Measurements from ENCODE around the gene MEIS1. TPM values are rescaled to one million over a fixed set of nuclear protein-coding genes. Genes with fewer than 3 reads are reported as not detected.

MEIS1 gene
- total RNA-seq, 1 experiment from 2014 or later: 89.4 TPM

DNA sequence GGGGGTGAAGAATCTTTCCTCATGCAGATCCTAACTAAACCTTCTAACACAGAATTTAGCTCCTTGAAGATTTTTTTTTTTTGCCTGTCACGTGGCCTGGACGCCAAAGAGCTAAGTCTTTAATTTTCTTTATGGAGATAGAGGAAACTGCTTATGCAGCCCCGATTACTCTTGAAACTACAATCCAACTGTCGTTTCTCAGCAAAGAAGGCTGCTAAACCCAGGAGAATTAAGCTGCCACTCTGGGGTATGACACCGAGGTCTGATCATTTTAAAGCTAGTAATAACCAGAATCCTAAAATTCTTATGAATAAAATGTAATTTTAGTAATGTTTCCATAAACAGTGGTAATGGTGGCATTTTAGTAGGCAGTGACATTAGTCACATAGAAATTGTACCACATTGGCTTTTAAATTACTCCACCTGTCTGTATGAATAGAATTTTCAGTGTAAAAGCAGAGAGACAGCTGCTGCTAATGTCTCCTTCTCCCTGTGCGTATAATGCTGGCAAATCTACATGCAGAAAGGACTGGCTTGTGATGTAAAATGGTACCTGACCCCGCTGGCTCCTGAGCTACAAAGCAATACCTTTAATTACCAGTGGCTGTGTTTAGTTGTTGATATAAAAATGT lies 86.5 kb downstream of the MEIS1 start:
- ChIA-PET POLR2A (ENCODE audit: low non-redundant PET) (no interaction called here), CTCF (no interaction called here)
- Histone ChIP-seq H3K36me3 (ENCODE audit: insufficient read depth, low read length, poor library complexity, severe bottlenecking) (peaks cover 18% of the 10 kb centered on the region), H3K4me1 (ENCODE audit: insufficient read depth, low read length, poor library complexity, severe bottlenecking) (peaks cover 31% of the 10 kb centered on the region), H3K9me3 (ENCODE audit: low read depth, low read length, poor library complexity, severe bottlenecking) (no peaks in the 10 kb centered on the region), H3K27me3 (replicated peaks; ENCODE audit: insufficient read depth, low read depth, low read length, poor library complexity) (no peaks in the 10 kb centered on the region), H3K27ac (ENCODE audit: low read depth, low read length, poor library complexity, severe bottlenecking) (no peak overlapping the region), H3K4me3 (ENCODE audit: low read depth, low read length, poor library complexity, severe bottlenecking) (no peak overlapping the region)
- intact Hi-C loops (cut with micrococcal nuclease; ENCODE audit: unreplicated experiment): no loop called here
- DNase-seq (ENCODE audit: low spot score): no peak
- TF ChIP-seq CTCF (conservative IDR thresholded peaks at IDR 0.05; ENCODE audit: low read depth, low read length) (no peak), EZH2 (IDR thresholded peaks at IDR 0.05; ENCODE audit: borderline replicate concordance, low read depth, low read length, poor library complexity, severe bottlenecking) (no peak)
- no TSS peak for BruUV-seq (replicated peaks)

DNA sequence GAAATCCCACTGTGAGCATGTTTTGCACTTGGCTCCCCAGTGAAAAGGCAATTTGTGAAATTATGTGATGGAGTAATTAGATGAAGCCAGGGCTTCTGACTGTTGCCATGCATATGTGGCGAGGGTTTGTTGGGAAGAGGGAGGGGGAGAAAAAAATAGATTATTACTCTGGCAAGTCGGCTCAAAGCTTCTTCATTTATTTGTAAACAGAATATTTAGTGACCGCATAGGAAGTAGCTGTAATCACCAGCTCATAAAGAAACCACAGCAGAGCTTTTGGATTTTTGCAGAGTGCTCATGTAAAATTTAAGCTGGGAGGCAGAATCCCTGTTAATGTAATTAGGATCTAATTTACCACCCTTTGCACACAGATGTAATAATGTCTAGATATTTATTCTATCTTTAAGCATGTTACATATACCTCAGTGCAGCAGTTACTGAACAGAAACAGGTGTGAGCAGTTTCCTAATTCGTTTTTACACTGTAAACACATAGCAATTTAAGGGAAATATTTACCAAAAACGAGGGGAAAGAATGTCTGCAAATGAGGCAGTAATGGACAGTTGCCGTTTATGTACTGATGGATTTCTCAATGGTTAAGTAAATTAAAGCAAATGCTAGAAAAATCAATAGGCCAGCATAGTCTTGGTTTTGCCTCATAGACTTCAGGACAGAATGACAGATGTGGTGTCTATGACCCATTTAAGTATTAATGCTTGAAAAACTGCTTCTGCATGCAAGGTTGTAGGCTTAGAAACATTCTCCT lies 87.9 kb downstream of the MEIS1 start:
- Histone ChIP-seq H3K9me3 (ENCODE audit: low read depth, low read length, poor library complexity, severe bottlenecking) (no peaks in the 10 kb centered on the region), H3K27ac (ENCODE audit: low read depth, low read length, poor library complexity, severe bottlenecking) (no peak overlapping the region), H3K36me3 (ENCODE audit: insufficient read depth, low read length, poor library complexity, severe bottlenecking) (peaks cover 18% of the 10 kb centered on the region), H3K4me3 (ENCODE audit: low read depth, low read length, poor library complexity, severe bottlenecking) (no peak overlapping the region), H3K4me1 (ENCODE audit: insufficient read depth, low read length, poor library complexity, severe bottlenecking) (peaks cover 39% of the 10 kb centered on the region), H3K27me3 (replicated peaks; ENCODE audit: insufficient read depth, low read depth, low read length, poor library complexity) (no peaks in the 10 kb centered on the region)
- no TSS peak for BruUV-seq (replicated peaks)
- intact Hi-C loops (cut with micrococcal nuclease; ENCODE audit: unreplicated experiment): no loop called here
- ChIA-PET CTCF (no interaction called here), POLR2A (ENCODE audit: low non-redundant PET) (no interaction called here)
- no peak for DNase-seq (ENCODE audit: low spot score)
- TF ChIP-seq EZH2 (IDR thresholded peaks at IDR 0.05; ENCODE audit: borderline replicate concordance, low read depth, low read length, poor library complexity, severe bottlenecking): no peak
- TF ChIP-seq CTCF (conservative IDR thresholded peaks at IDR 0.05; ENCODE audit: low read depth, low read length): no peak

DNA sequence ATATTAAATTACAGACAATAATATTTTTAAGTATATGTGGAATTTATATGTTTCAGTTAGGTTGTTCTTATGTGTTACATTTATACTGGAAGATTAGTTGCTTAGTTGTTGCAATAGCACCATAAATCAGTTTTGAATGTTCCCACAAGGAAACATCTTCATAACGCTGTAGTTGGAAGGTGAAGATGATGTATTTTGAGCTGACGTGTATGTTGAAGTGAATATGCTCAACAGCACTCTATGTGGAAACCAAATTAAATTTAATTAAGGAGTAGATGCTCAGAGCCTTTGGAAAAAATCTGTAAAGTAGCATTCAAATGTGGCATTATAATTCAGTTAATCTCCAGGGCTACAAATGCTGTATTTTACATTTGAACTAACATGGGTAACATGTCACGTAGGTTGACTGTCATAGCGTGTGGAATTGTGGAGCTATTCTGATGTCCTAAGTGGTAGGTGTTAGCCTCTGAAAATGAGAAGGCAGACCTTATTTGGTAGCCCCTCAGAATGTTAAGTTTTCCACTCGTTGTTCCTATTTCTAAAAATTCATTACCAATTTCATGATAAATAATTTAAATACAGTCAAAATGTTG lies 88.5 kb downstream of the MEIS1 start:
- H3K36me3 ChIP-seq (ENCODE audit: insufficient read depth, low read length, poor library complexity, severe bottlenecking): peaks cover 18% of the 10 kb centered on the region
- peaks cover 39% of the 10 kb centered on the region for H3K4me1 ChIP-seq (ENCODE audit: insufficient read depth, low read length, poor library complexity, severe bottlenecking)
- no peaks in the 10 kb centered on the region for H3K9me3 ChIP-seq (ENCODE audit: low read depth, low read length, poor library complexity, severe bottlenecking)
- DNase-seq (ENCODE audit: low spot score): no peak
- TF ChIP-seq CTCF (conservative IDR thresholded peaks at IDR 0.05; ENCODE audit: low read depth, low read length): no peak
- TF ChIP-seq EZH2 (IDR thresholded peaks at IDR 0.05; ENCODE audit: borderline replicate concordance, low read depth, low read length, poor library complexity, severe bottlenecking): no peak
- intact Hi-C loops (cut with micrococcal nuclease; ENCODE audit: unreplicated experiment): no loop called here
- ChIA-PET CTCF (no interaction called here), POLR2A (ENCODE audit: low non-redundant PET) (no interaction called here)
- H3K27ac ChIP-seq (ENCODE audit: low read depth, low read length, poor library complexity, severe bottlenecking): no peak overlapping the region
- BruUV-seq (replicated peaks): no TSS peak
- no peak overlapping the region for H3K4me3 ChIP-seq (ENCODE audit: low read depth, low read length, poor library complexity, severe bottlenecking)
- no peaks in the 10 kb centered on the region for H3K27me3 ChIP-seq (replicated peaks; ENCODE audit: insufficient read depth, low read depth, low read length, poor library complexity)
